ENCODE results near the gene C6orf52.

GRCh38 chr6:10719296-10719963, 25.0 kb upstream of the C6orf52 start:
- TF ChIP-seq POLR2AphosphoS5 (IDR thresholded peaks at IDR 0.05) (no peak), POLR2A (IDR thresholded peaks at IDR 0.05) (no peak), CTCF (IDR thresholded peaks at IDR 0.05) (no peak)
